Measurements from ENCODE around the gene ARHGEF28. TPM values are rescaled to one million over a fixed set of nuclear protein-coding genes. Genes with fewer than 3 reads are reported as not detected.

Gene ARHGEF28
- total RNA-seq, 1 donor from 2014 or later = 72.1 TPM

DNA sequence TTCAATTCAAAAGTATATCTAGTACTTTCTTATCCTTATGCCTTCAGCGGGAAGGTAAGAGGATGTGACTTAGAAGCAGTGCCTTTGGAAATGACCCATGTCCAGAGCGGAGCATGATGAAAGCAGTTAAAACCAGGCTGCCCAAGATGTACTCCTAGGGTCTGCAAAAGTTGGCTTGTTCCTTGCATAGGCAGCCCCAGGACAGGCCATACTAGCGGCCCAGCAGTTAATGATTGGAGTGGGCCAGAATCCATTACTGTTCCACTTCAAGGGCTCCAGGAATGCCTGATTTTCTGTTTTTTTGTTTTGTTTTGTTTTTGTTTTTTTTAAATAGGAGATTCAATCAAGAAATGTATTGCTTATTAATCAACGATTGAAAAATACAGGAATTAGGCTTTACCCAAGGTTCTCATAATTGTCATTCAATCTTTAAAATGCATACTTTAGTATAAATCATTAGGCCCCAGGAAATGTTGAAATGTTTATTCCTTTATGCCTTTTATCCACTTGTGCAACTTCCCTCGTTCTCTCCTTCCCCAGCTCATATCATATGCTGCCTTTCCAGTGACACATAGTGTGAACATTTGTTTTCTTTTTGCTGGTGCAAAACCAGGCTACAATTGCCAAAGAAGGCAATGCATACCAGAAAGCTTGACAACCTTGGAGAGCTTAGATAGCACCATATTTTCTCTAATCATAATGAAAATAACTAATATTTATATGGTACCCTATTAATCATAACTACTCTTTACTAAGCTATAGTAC lies 190.8 kb downstream of the ARHGEF28 start:
- peak overlapping the region; percentile 64 for H3K4me3 ChIP-seq (ENCODE audit: low read depth, low read length)
- DNase-seq (ENCODE audit: low read depth) = no peak

GRCh38 chr5:73818357-73818756 lies 192.4 kb downstream of the ARHGEF28 start:
- DNase-seq (ENCODE audit: low read depth) = no peak
- H3K4me3 ChIP-seq (ENCODE audit: low read depth, low read length) = peak overlapping the region; percentile 64
- TF ChIP-seq, protein P1, sequence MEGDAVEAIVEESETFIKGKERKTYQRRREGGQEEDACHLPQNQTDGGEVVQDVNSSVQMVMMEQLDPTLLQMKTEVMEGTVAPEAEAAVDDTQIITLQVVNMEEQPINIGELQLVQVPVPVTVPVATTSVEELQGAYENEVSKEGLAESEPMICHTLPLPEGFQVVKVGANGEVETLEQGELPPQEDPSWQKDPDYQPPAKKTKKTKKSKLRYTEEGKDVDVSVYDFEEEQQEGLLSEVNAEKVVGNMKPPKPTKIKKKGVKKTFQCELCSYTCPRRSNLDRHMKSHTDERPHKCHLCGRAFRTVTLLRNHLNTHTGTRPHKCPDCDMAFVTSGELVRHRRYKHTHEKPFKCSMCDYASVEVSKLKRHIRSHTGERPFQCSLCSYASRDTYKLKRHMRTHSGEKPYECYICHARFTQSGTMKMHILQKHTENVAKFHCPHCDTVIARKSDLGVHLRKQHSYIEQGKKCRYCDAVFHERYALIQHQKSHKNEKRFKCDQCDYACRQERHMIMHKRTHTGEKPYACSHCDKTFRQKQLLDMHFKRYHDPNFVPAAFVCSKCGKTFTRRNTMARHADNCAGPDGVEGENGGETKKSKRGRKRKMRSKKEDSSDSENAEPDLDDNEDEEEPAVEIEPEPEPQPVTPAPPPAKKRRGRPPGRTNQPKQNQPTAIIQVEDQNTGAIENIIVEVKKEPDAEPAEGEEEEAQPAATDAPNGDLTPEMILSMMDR (conservative IDR thresholded peaks at IDR 0.05; ENCODE audit: low read depth, low read length) = no peak

More for the DNA sequence above, 190.8 kb downstream of the ARHGEF28 start:
- TF ChIP-seq, protein P1 (conservative IDR thresholded peaks at IDR 0.05; ENCODE audit: low read depth, low read length) = no peak

- TF ChIP-seq, protein P1 (conservative IDR thresholded peaks at IDR 0.05; ENCODE audit: low read depth, low read length) = no peak
- no peak for DNase-seq (ENCODE audit: low read depth)
- no peak overlapping the region for H3K4me3 ChIP-seq (ENCODE audit: low read depth, low read length)
Measured at GRCh38 chr5:73820326-73820725, 194.3 kb downstream of the ARHGEF28 start.

DNA sequence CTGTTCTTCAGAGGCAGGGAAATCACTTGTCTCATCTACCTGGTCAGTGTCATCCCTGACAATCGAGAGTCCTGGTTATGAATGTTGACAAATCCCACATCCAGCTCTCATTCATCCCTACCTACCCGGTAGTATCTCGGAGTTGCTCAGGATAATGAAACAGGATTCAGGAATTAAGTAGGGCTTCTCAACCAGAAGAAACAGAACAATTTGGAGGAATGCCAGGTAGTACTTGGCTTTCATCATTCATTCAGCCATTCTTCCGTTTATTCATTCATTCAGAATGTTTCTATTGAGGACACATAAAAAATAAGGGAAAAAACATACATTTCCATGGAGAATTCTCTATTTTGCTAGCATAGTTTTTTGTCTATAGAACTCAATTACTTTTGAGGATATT lies 195.0 kb downstream of the ARHGEF28 start:
- TF ChIP-seq, protein P1 (conservative IDR thresholded peaks at IDR 0.05; ENCODE audit: low read depth, low read length) = no peak
- DNase-seq (ENCODE audit: low read depth) = no peak
- H3K4me3 ChIP-seq (ENCODE audit: low read depth, low read length) = no peak overlapping the region

DNA sequence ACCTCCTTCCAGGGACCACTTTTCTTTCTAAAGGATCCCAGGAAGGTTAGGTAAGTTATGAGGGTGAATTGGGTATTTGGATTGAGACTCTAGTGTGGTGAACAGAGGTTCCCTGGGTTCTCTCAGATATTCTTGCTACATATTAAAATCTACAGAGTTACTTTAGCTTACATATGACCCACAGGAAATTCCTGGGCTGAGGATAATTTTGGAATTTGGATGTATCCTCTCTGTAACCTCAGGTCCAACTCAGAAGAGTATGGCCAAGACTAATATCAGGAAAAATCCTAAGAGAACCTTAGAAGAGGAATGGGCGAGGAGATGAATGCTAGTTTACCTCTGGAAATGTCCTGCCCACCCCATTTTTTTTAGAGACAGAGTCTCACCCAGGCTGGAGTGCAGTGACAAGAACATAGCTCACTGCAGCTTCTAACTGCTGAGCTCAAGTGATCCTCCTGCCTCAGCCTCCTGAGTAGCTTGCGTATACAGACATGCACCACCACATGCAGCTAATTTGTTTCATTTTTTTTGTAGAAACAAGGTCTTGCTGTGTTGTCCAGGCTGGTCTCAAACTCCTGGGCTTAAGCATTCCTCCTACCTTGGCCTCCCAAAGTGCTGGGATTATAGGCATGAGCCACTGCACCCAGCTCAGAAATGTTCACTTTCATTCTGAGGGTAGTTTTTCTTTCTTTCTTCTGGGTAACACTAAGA lies 196.4 kb downstream of the ARHGEF28 start:
- TF ChIP-seq, protein P1 (conservative IDR thresholded peaks at IDR 0.05; ENCODE audit: low read depth, low read length) = no peak
- DNase-seq (ENCODE audit: low read depth) = no peak
- peak overlapping the region; percentile 5 for H3K4me3 ChIP-seq (ENCODE audit: low read depth, low read length)

- H3K4me3 ChIP-seq (ENCODE audit: low read depth, low read length) = no peak overlapping the region
- TF ChIP-seq, protein P1 (conservative IDR thresholded peaks at IDR 0.05; ENCODE audit: low read depth, low read length) = no peak
- no peak for DNase-seq (ENCODE audit: low read depth)
Measured at GRCh38 chr5:73822989-73823339, 197.0 kb downstream of the ARHGEF28 start.
